Myocyte (in vitro differentiated cells): ENCODE data around the gene KEL. TPM values are rescaled to one million over a fixed set of nuclear protein-coding genes. Genes with fewer than 3 reads are reported as not detected.

ENCODE experiments used
- DNase-seq: peaks from one replicate; pipeline ENCODE4 v3.0.0-alpha.2; 2012; ENCODE audit warnings: low read depth
- total RNA-seq: library from RNA; depleted of rRNA; stranded (reverse); fragments of >200 nt; gene quantifications from 2 replicates; pipeline ENCODE4 v1.2.3, GENCODE V29; 2014

The KEL gene
- total RNA-seq, 1 donor from 2014 or later: not detected

GRCh38 chr7:142962991-142963390 lies 828 bp upstream of the KEL start:
- DNase-seq: no peak

- DNase-seq: no peak
Measured at GRCh38 chr7:142961595-142961972, 579 bp downstream of the KEL start.

- no peak for DNase-seq
Measured at GRCh38 chr7:142960955-142961512, 1.1 kb downstream of the KEL start.

- DNase-seq: no peak
Measured at GRCh38 chr7:142959202-142959601, 3.0 kb downstream of the KEL start.

- DNase-seq: no peak
Measured at GRCh38 chr7:142957723-142958122, 4.4 kb downstream of the KEL start.

- no peak for DNase-seq
Measured at GRCh38 chr7:142956951-142957623, 5.1 kb downstream of the KEL start.

- DNase-seq: no peak
Measured at GRCh38 chr7:142954680-142955268, 7.4 kb downstream of the KEL start.

- DNase-seq: no peak
Measured at GRCh38 chr7:142950235-142950634, 11.9 kb downstream of the KEL start.

- DNase-seq: no peak
Measured at GRCh38 chr7:142948603-142949002, 13.6 kb downstream of the KEL start.

- no peak for DNase-seq
Measured at GRCh38 chr7:142945001-142945400, 17.2 kb downstream of the KEL start.

GRCh38 chr7:142943706-142944268 lies 18.4 kb downstream of the KEL start:
- no peak for DNase-seq

GRCh38 chr7:142942746-142943145 lies 19.4 kb downstream of the KEL start:
- no peak for DNase-seq

- DNase-seq: no peak
Measured at GRCh38 chr7:142941541-142941940, 20.6 kb downstream of the KEL start.

GRCh38 chr7:142940966-142941535 lies 21.1 kb downstream of the KEL start:
- DNase-seq: no peak

- DNase-seq: no peak
Measured at GRCh38 chr7:142939226-142939910, 22.8 kb downstream of the KEL start, which contains the start of gene LLCFC1. Gene LLCFC1 (plus strand): TSS chr7:142939484. CDS start chr7:142939622, 138 bp downstream.

GRCh38 chr7:142938611-142939010 lies 23.6 kb downstream of the KEL start:
- no peak for DNase-seq

- DNase-seq: no peak
Measured at GRCh38 chr7:142935941-142936565, 26.1 kb downstream of the KEL start.

GRCh38 chr7:142934056-142934455 lies 28.1 kb downstream of the KEL start:
- DNase-seq: no peak

GRCh38 chr7:142933624-142934023 lies 28.5 kb downstream of the KEL start, which contains the start of gene TRPV5:
Gene TRPV5 (minus strand): TSS chr7:142933746. CDS start chr7:142933459, 287 bp downstream.
- DNase-seq: no peak

- DNase-seq: no peak
Measured at GRCh38 chr7:142933092-142933475, 29.1 kb downstream of the KEL start.
